Activated CD4-positive, alpha-beta memory T cell treated with anti-CD3 and anti-CD28 coated beads for 36 hours (primary cell): ENCODE measurements around the gene LMX1A. TPM values are rescaled to one million over a fixed set of nuclear protein-coding genes. Genes with fewer than 3 reads are reported as not detected.

ENCODE experiments used
- CTCF ChIA-PET: fragments of 350-600 bp; sonication (Branson Sonifier 250); formaldehyde crosslinking; loops from one replicate; lab custom pipeline; 2021; ENCODE audit warnings: antibody characterized with exemption, inconsistent platforms; lab: Charles Lee
- POLR2A ChIA-PET: fragments of 350-600 bp; sonication (Branson Sonifier 250); formaldehyde crosslinking; loops from one replicate; lab custom pipeline; 2021; ENCODE audit warnings: antibody characterized with exemption; lab: Charles Lee
- DNase-seq: peaks from one replicate; pipeline ENCODE4 v3.0.0-alpha.2; 2020
- H3K27ac Mint-ChIP-seq: one replicate; pipeline ENCODE4 v1.8.0; 2021; ENCODE audit warnings: mixed read lengths
- H3K27me3 Mint-ChIP-seq: one replicate; pipeline ENCODE4 v1.8.0; 2021; ENCODE audit warnings: mixed read lengths
- H3K36me3 Mint-ChIP-seq: one replicate; pipeline ENCODE4 v1.8.0; 2021; ENCODE audit warnings: mixed read lengths
- H3K4me1 Mint-ChIP-seq: one replicate; pipeline ENCODE4 v1.8.0; 2021; ENCODE audit warnings: low read depth, mixed read lengths
- H3K4me3 Mint-ChIP-seq: one replicate; pipeline ENCODE4 v1.8.0; 2021; ENCODE audit warnings: mild to moderate bottlenecking, mixed read lengths
- H3K9me3 Mint-ChIP-seq: one replicate; pipeline ENCODE4 v1.8.0; 2021; ENCODE audit warnings: mixed read lengths
- intact Hi-C: fragments of 100-400 bp; cut with micrococcal nuclease; formaldehyde crosslinking; loops from one replicate; pipeline ENCODE4 v1.15.1; 2023
- total RNA-seq, 2 experiments: library from RNA; stranded (reverse); gene quantifications; one replicate each; pipeline ENCODE4 v1.2.3, GENCODE V29; 2021

Gene LMX1A
- total RNA-seq, 2 experiments from 2014 or later, result not detected

GRCh38 chr1:165225062-165225461 is 131.5 kb downstream of the LMX1A start:
- H3K36me3 Mint-ChIP-seq, result no peaks in the 10 kb centered on the region
- H3K4me3 Mint-ChIP-seq, result no peak overlapping the region
- CTCF ChIA-PET, result no interaction called here
- no peak overlapping the region for H3K27ac Mint-ChIP-seq
- intact Hi-C loops, result no loop called here
- peaks cover 3% of the 10 kb centered on the region for H3K27me3 Mint-ChIP-seq
- no peaks in the 10 kb centered on the region for H3K9me3 Mint-ChIP-seq
- DNase-seq, result no peak
- H3K4me1 Mint-ChIP-seq, result no peaks in the 10 kb centered on the region
- POLR2A ChIA-PET, result no interaction called here

- no peaks in the 10 kb centered on the region for H3K4me1 Mint-ChIP-seq
- peaks cover 4% of the 10 kb centered on the region for H3K27me3 Mint-ChIP-seq
- ChIA-PET POLR2A (no interaction called here), CTCF (no interaction called here)
- no peaks in the 10 kb centered on the region for H3K36me3 Mint-ChIP-seq
- no peaks in the 10 kb centered on the region for H3K9me3 Mint-ChIP-seq
- H3K4me3 Mint-ChIP-seq, result no peak overlapping the region
- DNase-seq, result no peak
- intact Hi-C loops, result no loop called here
- no peak overlapping the region for H3K27ac Mint-ChIP-seq
Observed at GRCh38 chr1:165224504-165224903, 132.0 kb downstream of the LMX1A start.

- Mint-ChIP-seq H3K27me3 (peaks cover 8% of the 10 kb centered on the region), H3K4me1 (no peaks in the 10 kb centered on the region), H3K27ac (no peak overlapping the region), H3K4me3 (no peak overlapping the region), H3K36me3 (no peaks in the 10 kb centered on the region), H3K9me3 (no peaks in the 10 kb centered on the region)
- intact Hi-C loops, result no loop called here
- DNase-seq, result no peak
- CTCF ChIA-PET, result no interaction called here
- POLR2A ChIA-PET, result no interaction called here
Observed at GRCh38 chr1:165222580-165222979, 133.9 kb downstream of the LMX1A start.

GRCh38 chr1:165218731-165219130 is 137.8 kb downstream of the LMX1A start:
- no peaks in the 10 kb centered on the region for H3K4me1 Mint-ChIP-seq
- no peaks in the 10 kb centered on the region for H3K9me3 Mint-ChIP-seq
- CTCF ChIA-PET, result no interaction called here
- H3K27me3 Mint-ChIP-seq, result peaks cover 8% of the 10 kb centered on the region
- no peak overlapping the region for H3K4me3 Mint-ChIP-seq
- DNase-seq, result no peak
- intact Hi-C loops, result no loop called here
- no peak overlapping the region for H3K27ac Mint-ChIP-seq
- POLR2A ChIA-PET, result no interaction called here
- no peaks in the 10 kb centered on the region for H3K36me3 Mint-ChIP-seq

GRCh38 chr1:165217958-165218357 is 138.6 kb downstream of the LMX1A start:
- Mint-ChIP-seq H3K36me3 (no peaks in the 10 kb centered on the region), H3K4me1 (no peaks in the 10 kb centered on the region), H3K27ac (no peak overlapping the region), H3K4me3 (no peak overlapping the region), H3K9me3 (no peaks in the 10 kb centered on the region), H3K27me3 (peaks cover 6% of the 10 kb centered on the region)
- ChIA-PET POLR2A (no interaction called here), CTCF (interaction anchor here (0.7 kb wide), 1 partner anchor 26 kb away, joined by 4 read pairs; no protein-coding TSS in a partner anchor)
- DNase-seq, result no peak
- intact Hi-C loops, result no loop called here

GRCh38 chr1:165216254-165216653 is 140.3 kb downstream of the LMX1A start:
- H3K4me3 Mint-ChIP-seq, result no peak overlapping the region
- ChIA-PET CTCF (no interaction called here), POLR2A (no interaction called here)
- H3K27me3 Mint-ChIP-seq, result peaks cover 6% of the 10 kb centered on the region
- intact Hi-C loops, result no loop called here
- H3K9me3 Mint-ChIP-seq, result no peaks in the 10 kb centered on the region
- no peaks in the 10 kb centered on the region for H3K4me1 Mint-ChIP-seq
- H3K36me3 Mint-ChIP-seq, result no peaks in the 10 kb centered on the region
- H3K27ac Mint-ChIP-seq, result no peak overlapping the region
- DNase-seq, result no peak

GRCh38 chr1:165215676-165216075 is 140.8 kb downstream of the LMX1A start:
- intact Hi-C loops, result no loop called here
- Mint-ChIP-seq H3K36me3 (no peaks in the 10 kb centered on the region), H3K4me1 (no peaks in the 10 kb centered on the region), H3K4me3 (no peak overlapping the region), H3K27me3 (peaks cover 6% of the 10 kb centered on the region), H3K9me3 (no peaks in the 10 kb centered on the region), H3K27ac (no peak overlapping the region)
- CTCF ChIA-PET, result no interaction called here
- DNase-seq, result no peak
- POLR2A ChIA-PET, result no interaction called here

GRCh38 chr1:165212229-165212628 is 144.3 kb downstream of the LMX1A start:
- Mint-ChIP-seq H3K4me3 (no peak overlapping the region), H3K4me1 (no peaks in the 10 kb centered on the region), H3K9me3 (no peaks in the 10 kb centered on the region), H3K36me3 (no peaks in the 10 kb centered on the region), H3K27ac (no peak overlapping the region), H3K27me3 (no peaks in the 10 kb centered on the region)
- ChIA-PET CTCF (no interaction called here), POLR2A (no interaction called here)
- no peak for DNase-seq
- intact Hi-C loops, result no loop called here

GRCh38 chr1:165207853-165208515 is 148.5 kb downstream of the LMX1A start:
- ChIA-PET POLR2A (no interaction called here), CTCF (no interaction called here)
- Mint-ChIP-seq H3K27ac (no peak overlapping the region), H3K4me1 (no peaks in the 10 kb centered on the region), H3K9me3 (no peaks in the 10 kb centered on the region), H3K4me3 (no peak overlapping the region), H3K36me3 (no peaks in the 10 kb centered on the region), H3K27me3 (no peaks in the 10 kb centered on the region)
- intact Hi-C loops, result no loop called here
- DNase-seq, result no peak

GRCh38 chr1:165205145-165205544 is 151.4 kb downstream of the LMX1A start:
- Mint-ChIP-seq H3K27ac (no peak overlapping the region), H3K4me1 (no peaks in the 10 kb centered on the region), H3K4me3 (no peak overlapping the region), H3K27me3 (no peaks in the 10 kb centered on the region), H3K36me3 (no peaks in the 10 kb centered on the region), H3K9me3 (no peaks in the 10 kb centered on the region)
- intact Hi-C loops, result no loop called here
- POLR2A ChIA-PET, result no interaction called here
- DNase-seq, result no peak
- CTCF ChIA-PET, result no interaction called here

GRCh38 chr1:165204548-165204947 is 152.0 kb downstream of the LMX1A start:
- no peaks in the 10 kb centered on the region for H3K36me3 Mint-ChIP-seq
- ChIA-PET POLR2A (no interaction called here), CTCF (interaction anchor here (1.0 kb wide), 1 partner anchor 132 kb away, joined by 3 read pairs; no protein-coding TSS in a partner anchor)
- no peak for DNase-seq
- H3K4me1 Mint-ChIP-seq, result no peaks in the 10 kb centered on the region
- H3K27me3 Mint-ChIP-seq, result no peaks in the 10 kb centered on the region
- H3K9me3 Mint-ChIP-seq, result no peaks in the 10 kb centered on the region
- H3K27ac Mint-ChIP-seq, result no peak overlapping the region
- H3K4me3 Mint-ChIP-seq, result no peak overlapping the region
- intact Hi-C loops, result no loop called here

GRCh38 chr1:165191087-165191486 is 165.4 kb downstream of the LMX1A start:
- ChIA-PET POLR2A (no interaction called here), CTCF (interaction anchor here (0.6 kb wide), 1 partner anchor 27 kb away, joined by 4 read pairs; no protein-coding TSS in a partner anchor)
- H3K9me3 Mint-ChIP-seq, result no peaks in the 10 kb centered on the region
- H3K4me3 Mint-ChIP-seq, result no peak overlapping the region
- intact Hi-C loops, result no loop called here
- H3K36me3 Mint-ChIP-seq, result no peaks in the 10 kb centered on the region
- H3K27me3 Mint-ChIP-seq, result peaks cover 1% of the 10 kb centered on the region
- DNase-seq, result no peak
- no peaks in the 10 kb centered on the region for H3K4me1 Mint-ChIP-seq
- no peak overlapping the region for H3K27ac Mint-ChIP-seq

GRCh38 chr1:165189913-165190312 is 166.6 kb downstream of the LMX1A start:
- CTCF ChIA-PET, result no interaction called here
- no peak for DNase-seq
- Mint-ChIP-seq H3K4me3 (no peak overlapping the region), H3K27ac (no peak overlapping the region), H3K4me1 (no peaks in the 10 kb centered on the region), H3K27me3 (peaks cover 1% of the 10 kb centered on the region), H3K36me3 (no peaks in the 10 kb centered on the region), H3K9me3 (no peaks in the 10 kb centered on the region)
- POLR2A ChIA-PET, result no interaction called here
- intact Hi-C loops, result no loop called here
